Astrocyte (in vitro differentiated cells and primary cell): Measurements from ENCODE around the gene LIPC.

Source experiments
- CTCF ChIP-seq: IDR thresholded peaks from 2 replicates; pipeline ENCODE4 v1.5.1; 2011; ENCODE audit warnings: low read depth, mild to moderate bottlenecking, inconsistent platforms, low read length, moderate library complexity; ENCODE audit not compliant: insufficient read depth
- EZH2 ChIP-seq: IDR thresholded peaks from 2 replicates; pipeline ENCODE4 v1.6.1; 2012; ENCODE audit warnings: mild to moderate bottlenecking, low read length, inconsistent platforms; ENCODE audit not compliant: insufficient read depth

GRCh38 chr15:58491499-58492202, 59.9 kb downstream of the LIPC start:
- TF ChIP-seq CTCF (no peak), EZH2 (no peak)
